ENCODE data around the gene ZNF407. TPM values are rescaled to one million over a fixed set of nuclear protein-coding genes. Genes with fewer than 3 reads are reported as not detected.
A peak's percentile ranks its signal among the peaks of the same experiment; 100 is the strongest.
"Not testable (repeated sequence)": the region's sequence is repeated elsewhere in the genome, so short reads cannot be mapped to it uniquely, and the experiment has no call there.

ZNF407 gene, protein sequence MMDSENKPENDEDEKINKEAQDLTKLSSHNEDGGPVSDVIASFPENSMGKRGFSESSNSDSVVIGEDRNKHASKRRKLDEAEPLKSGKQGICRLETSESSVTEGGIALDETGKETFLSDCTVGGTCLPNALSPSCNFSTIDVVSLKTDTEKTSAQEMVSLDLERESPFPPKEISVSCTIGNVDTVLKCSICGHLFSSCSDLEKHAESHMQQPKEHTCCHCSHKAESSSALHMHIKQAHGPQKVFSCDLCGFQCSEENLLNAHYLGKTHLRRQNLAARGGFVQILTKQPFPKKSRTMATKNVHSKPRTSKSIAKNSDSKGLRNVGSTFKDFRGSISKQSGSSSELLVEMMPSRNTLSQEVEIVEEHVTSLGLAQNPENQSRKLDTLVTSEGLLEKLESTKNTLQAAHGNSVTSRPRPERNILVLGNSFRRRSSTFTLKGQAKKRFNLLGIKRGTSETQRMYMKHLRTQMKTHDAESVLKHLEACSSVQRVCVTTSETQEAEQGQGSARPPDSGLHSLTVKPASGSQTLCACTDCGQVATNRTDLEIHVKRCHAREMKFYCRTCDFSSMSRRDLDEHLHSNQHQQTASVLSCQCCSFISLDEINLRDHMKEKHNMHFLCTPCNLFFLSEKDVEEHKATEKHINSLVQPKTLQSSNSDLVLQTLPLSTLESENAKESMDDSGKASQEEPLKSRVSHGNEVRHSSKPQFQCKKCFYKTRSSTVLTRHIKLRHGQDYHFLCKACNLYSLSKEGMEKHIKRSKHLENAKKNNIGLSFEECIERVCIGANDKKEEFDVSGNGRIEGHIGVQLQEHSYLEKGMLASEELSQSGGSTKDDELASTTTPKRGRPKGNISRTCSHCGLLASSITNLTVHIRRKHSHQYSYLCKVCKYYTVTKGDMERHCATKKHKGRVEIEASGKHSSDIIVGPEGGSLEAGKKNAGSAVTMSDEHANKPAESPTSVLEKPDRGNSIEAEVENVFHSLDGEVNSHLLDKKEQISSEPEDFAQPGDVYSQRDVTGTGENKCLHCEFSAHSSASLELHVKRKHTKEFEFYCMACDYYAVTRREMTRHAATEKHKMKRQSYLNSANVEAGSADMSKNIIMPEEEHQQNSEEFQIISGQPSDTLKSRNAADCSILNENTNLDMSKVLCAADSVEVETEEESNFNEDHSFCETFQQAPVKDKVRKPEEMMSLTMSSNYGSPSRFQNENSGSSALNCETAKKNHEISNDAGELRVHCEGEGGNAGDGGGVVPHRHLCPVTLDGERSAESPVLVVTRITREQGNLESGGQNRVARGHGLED (N-terminal part only)
- 10 to 100 TPM; 13.1 to 13.8 (median 13.4) TPM for total RNA-seq

DNA sequence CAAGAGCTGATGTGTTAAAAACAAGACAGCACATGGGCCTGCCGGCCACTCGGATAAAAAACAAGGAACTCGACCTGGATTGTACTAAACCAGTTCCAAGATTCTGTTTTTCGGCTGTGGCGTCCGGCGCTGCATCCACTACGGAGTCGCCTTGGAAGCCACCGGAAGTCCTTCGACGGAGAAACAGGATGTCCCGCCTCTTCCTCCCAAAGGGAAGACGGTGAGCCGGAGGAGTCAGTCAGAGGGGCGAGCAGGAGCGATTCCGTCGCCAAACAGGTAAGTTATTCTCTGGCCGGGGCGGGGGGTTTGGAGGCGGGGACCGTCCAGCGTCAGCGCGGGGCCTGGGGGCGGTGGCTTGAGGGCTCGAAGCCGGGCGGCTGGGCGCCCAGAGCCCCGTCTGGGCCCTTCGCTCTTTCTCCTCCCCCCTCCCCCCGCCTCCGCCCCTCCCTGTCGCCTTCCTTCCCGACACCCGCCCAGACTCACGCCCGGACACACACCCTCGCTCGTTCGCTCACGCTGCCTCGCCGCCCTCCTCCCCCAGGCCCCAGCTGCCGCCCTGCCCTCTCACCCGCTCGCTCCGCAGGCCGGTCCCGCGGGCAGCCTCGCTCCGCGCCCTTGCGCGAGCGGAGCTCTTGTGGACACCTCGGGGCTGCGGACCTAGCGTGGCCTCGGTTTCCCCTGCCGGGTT lies at the start of gene ZNF407:
ZNF407 (plus strand) TSS at position 209 of the 688 bp plus-strand sequence. CDS start 33,150 bp downstream, outside the sequence.
- no peaks in the 10 kb centered on the region for H3K9me3 Mint-ChIP-seq
- ATAC-seq (peak; percentile 85 to 87), DNase-seq (peak; percentile 77)
- peaks cover 53% of the 10 kb centered on the region for H3K4me1 Mint-ChIP-seq (ENCODE audit: low read depth)
- peak within 1 kb of the TSS; percentile 96 for H3K4me3 Mint-ChIP-seq
- peaks cover 35% of the 10 kb centered on the region for H3K36me3 Mint-ChIP-seq (ENCODE audit: insufficient read depth)
- no peaks in the 10 kb centered on the region for H3K27me3 Mint-ChIP-seq (ENCODE audit: low read depth)

DNA sequence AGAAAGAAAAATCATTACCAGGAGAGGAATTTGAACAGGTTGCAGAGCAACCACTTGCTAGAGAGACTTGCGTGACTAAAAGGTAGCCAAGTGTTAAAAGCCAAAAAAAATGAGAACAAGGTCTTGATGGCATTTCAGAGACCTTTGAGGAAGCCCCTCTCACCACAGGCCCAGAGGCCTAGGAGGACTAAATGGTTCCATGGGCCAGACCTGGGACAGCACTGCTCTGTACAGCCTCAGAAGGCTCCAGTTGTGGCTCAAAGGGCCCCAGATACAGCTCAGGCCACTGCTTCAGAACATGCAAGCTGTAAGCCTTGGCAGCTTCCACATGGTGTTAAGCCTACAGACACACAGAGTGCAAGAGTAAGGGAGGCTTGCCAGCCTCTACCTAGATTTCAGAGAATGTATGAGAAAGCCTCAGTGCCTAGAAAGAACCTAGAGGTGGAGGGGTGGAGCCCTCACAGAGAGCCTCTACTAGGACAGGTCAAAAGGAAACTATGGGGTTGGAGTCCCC lies 48.0 kb upstream of the ZNF407 start:
- Mint-ChIP-seq H3K9me3 (peaks cover 6% of the 10 kb centered on the region), H3K36me3 (ENCODE audit: insufficient read depth) (no peaks in the 10 kb centered on the region), H3K4me1 (ENCODE audit: low read depth) (no peaks in the 10 kb centered on the region), H3K4me3 (no peak overlapping the region), H3K27me3 (ENCODE audit: low read depth) (peaks cover 8% of the 10 kb centered on the region)
- ATAC-seq = no peak
- DNase-seq = no peak

DNA sequence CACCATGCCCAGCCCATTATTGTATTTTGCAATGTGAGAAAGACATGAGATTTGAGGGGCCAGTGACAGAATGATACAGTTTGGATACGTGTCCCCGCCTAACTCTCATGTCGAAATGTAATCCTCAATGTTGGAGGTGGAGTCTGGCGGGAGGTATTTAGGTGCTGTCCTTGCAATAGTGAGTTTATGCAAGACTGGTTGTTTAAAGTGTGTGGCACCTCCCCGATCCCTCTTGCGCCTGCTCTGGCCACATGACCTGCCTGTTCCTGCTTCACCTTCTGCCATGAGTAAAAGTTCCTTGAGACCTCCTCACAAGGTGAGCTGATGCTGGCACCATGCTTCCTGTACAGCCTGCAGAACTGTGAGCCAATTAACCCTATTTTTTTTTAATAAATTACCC lies 46.8 kb upstream of the ZNF407 start:
- no peak overlapping the region for H3K4me3 Mint-ChIP-seq
- no peak for ATAC-seq
- H3K36me3 Mint-ChIP-seq (ENCODE audit: insufficient read depth) = no peaks in the 10 kb centered on the region
- DNase-seq = no peak
- H3K9me3 Mint-ChIP-seq = peaks cover 6% of the 10 kb centered on the region
- H3K4me1 Mint-ChIP-seq (ENCODE audit: low read depth) = no peaks in the 10 kb centered on the region
- H3K27me3 Mint-ChIP-seq (ENCODE audit: low read depth) = peaks cover 8% of the 10 kb centered on the region

DNA sequence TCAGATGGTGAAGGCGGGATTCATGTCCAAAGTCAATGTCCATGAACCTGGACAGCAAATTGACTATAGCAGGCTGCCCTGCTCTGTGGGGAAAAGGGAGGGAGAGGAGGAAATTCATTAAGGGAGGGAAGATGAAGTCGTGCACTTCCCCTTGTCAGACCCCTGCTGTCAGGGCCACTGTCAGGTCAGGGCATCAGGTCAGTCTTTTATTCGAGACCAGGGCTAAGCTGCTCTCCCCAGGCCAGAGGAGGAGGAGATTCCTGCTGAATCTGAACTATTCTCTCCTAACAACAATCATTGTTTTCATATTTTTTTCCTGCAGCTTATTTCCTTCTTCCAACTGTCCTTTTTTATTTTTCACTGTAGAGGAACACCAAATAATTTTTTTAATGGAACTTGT lies 46.2 kb upstream of the ZNF407 start:
- Mint-ChIP-seq H3K36me3 (ENCODE audit: insufficient read depth) (no peaks in the 10 kb centered on the region), H3K9me3 (peaks cover 6% of the 10 kb centered on the region), H3K4me1 (ENCODE audit: low read depth) (no peaks in the 10 kb centered on the region), H3K4me3 (no peak overlapping the region), H3K27me3 (ENCODE audit: low read depth) (peaks cover 13% of the 10 kb centered on the region)
- no peak for DNase-seq
- no peak for ATAC-seq

DNA sequence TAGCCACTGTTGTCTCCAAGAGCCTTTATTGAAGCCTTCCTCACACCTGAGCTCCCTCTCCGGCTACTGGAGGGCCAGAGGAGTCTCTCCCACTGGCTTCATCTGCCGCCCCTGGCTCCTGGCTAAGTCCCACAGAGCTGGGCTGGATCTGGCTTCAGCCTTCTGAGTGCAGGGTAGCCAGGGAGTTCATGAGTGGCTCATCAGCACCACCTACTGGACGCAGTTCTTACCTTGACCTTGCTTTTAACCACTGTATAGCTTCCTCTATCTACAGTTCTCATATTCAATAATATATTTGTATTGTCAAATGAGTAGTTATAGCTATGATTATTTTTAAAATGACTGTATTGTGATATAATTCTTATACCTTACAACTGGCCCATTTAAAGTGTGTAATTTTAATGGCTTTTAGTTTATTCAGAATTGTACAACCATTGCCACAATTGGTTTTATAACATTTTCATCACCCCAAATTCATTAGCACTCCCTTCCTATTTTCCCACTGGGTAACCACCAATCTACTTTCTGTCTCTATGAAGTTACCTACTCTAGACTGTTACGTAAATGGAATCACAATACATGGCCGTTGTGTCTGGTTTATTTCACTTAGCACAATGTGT lies 45.6 kb upstream of the ZNF407 start:
- DNase-seq = peak; percentile 72
- H3K36me3 Mint-ChIP-seq (ENCODE audit: insufficient read depth) = no peaks in the 10 kb centered on the region
- ATAC-seq = peak; percentile 92 to 98
- peaks cover 6% of the 10 kb centered on the region for H3K9me3 Mint-ChIP-seq
- H3K4me3 Mint-ChIP-seq = no peak overlapping the region
- peaks cover 14% of the 10 kb centered on the region for H3K27me3 Mint-ChIP-seq (ENCODE audit: low read depth)
- H3K4me1 Mint-ChIP-seq (ENCODE audit: low read depth) = no peaks in the 10 kb centered on the region

DNA sequence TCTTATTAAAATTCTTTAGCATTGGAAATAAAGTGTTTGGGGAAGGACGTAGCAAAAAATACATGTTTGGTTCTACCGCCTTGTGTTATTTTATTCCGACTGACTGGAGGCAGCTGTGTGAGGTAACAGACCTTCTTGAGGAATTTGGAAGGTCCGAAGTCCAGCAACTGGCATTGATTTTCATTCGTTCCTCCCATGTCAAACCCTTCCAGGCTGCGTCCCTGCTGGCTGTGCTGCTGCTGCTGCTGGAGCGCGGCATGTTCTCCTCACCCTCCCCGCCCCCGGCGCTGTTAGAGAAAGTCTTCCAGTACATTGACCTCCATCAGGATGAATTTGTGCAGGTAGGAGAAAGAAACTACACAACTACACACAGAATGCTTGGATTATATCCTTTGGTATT lies 41.5 kb upstream of the ZNF407 start:
- Mint-ChIP-seq H3K36me3 (ENCODE audit: insufficient read depth) (no peaks in the 10 kb centered on the region), H3K27me3 (ENCODE audit: low read depth) (peaks cover 25% of the 10 kb centered on the region), H3K4me1 (ENCODE audit: low read depth) (no peaks in the 10 kb centered on the region), H3K9me3 (no peaks in the 10 kb centered on the region), H3K4me3 (no peak overlapping the region)
- ATAC-seq (no peak), DNase-seq (no peak)

DNA sequence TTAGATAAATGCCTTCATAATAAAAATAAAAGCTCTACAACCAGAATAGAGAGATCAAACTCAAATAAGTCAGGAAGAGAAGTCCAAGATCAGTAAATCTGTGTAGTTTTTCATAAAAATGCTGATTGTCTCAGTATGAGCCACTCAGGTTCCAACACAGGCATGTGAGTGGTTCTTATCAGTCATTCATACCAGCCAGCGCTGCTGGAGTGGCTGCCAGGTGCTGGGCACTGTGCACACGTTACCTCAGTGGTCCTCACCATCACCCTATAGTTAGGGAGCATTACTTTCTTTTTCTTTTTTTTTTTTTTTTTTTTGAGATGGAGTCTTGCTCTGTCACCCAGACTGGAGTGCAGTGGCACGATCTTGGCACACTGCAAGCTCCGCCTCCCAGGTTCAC lies 39.6 kb upstream of the ZNF407 start:
- no peaks in the 10 kb centered on the region for H3K9me3 Mint-ChIP-seq
- no peaks in the 10 kb centered on the region for H3K4me1 Mint-ChIP-seq (ENCODE audit: low read depth)
- DNase-seq = no peak
- no peaks in the 10 kb centered on the region for H3K36me3 Mint-ChIP-seq (ENCODE audit: insufficient read depth)
- ATAC-seq = no peak
- no peak overlapping the region for H3K4me3 Mint-ChIP-seq
- H3K27me3 Mint-ChIP-seq (ENCODE audit: low read depth) = peaks cover 23% of the 10 kb centered on the region

DNA sequence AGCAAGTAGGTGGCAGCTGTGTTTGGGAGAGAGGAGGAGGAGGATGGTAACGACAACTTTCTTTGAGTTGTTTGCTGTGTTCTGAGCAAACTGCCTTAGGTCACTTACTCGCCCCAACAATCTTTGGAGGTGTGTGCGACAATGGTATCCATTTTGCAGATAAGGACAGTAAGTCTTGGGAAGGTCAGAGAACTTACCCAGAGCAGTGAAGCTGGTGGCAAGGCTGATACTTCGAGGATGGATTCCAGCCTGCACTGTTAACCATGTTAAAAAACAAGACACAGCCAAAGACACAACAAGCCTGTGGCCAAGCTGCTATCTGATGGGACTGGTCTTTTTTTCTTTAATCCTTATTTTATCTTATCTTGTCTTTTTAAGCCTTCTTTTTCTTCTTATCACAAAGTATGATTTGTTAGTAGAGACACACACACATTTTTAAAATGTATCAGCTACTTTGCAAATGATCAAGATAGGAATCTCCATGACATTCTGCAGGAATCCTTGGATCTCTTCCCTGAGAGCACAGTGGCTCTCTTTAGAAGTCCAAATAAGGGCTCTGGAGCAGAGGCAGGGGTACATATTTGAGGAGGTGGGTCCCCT lies 35.4 kb upstream of the ZNF407 start:
- Mint-ChIP-seq H3K27me3 (ENCODE audit: low read depth) (peaks cover 14% of the 10 kb centered on the region), H3K9me3 (peaks cover 4% of the 10 kb centered on the region), H3K36me3 (ENCODE audit: insufficient read depth) (peaks cover 2% of the 10 kb centered on the region), H3K4me3 (no peak overlapping the region), H3K4me1 (ENCODE audit: low read depth) (no peaks in the 10 kb centered on the region)
- no peak for DNase-seq
- ATAC-seq = no peak

DNA sequence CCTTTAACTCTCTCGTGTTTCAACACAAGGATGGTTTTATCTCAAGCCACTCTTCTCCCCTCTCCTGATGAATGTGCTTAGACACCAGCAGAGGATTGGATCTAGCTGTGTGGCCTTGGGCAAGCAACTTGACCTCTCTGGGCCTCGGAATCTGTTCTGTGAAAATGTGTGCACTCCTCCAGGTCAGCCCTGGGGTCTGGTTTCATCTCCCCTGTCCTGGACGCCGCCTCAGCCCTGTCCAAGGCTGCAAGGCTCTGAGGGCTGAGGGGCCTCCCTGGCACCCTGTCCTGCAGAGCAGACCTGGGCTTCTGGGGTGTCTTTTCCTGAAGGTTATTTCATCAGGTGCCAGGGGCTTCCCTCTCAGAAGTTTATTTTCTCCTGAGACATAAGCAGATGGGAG lies 34.9 kb upstream of the ZNF407 start:
- Mint-ChIP-seq H3K9me3 (peaks cover 4% of the 10 kb centered on the region), H3K27me3 (ENCODE audit: low read depth) (peaks cover 12% of the 10 kb centered on the region), H3K36me3 (ENCODE audit: insufficient read depth) (peaks cover 2% of the 10 kb centered on the region), H3K4me1 (ENCODE audit: low read depth) (no peaks in the 10 kb centered on the region), H3K4me3 (no peak overlapping the region)
- DNase-seq (no peak), ATAC-seq (no peak)

DNA sequence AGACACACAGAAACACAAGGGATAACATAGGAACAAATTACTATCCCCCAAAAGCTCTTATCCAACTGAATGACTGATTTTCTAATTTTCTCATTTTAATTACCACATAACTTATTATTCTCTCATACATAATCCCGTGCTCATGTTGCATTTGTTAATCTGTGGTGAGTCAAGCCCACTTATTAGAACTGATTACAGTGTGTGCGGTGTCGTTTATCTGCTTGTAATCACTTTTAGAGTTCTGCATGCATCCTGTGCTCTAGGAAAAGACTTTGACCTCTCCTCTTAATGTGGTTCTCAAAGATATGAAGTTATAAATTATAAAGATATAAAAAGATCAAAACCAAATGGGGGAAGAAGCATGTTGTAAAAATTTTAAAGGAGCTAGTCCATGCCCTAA lies 33.7 kb upstream of the ZNF407 start:
- peaks cover 2% of the 10 kb centered on the region for H3K36me3 Mint-ChIP-seq (ENCODE audit: insufficient read depth)
- peaks cover 18% of the 10 kb centered on the region for H3K27me3 Mint-ChIP-seq (ENCODE audit: low read depth)
- no peaks in the 10 kb centered on the region for H3K4me1 Mint-ChIP-seq (ENCODE audit: low read depth)
- H3K4me3 Mint-ChIP-seq = no peak overlapping the region
- DNase-seq = no peak
- peaks cover 4% of the 10 kb centered on the region for H3K9me3 Mint-ChIP-seq
- no peak for ATAC-seq

DNA sequence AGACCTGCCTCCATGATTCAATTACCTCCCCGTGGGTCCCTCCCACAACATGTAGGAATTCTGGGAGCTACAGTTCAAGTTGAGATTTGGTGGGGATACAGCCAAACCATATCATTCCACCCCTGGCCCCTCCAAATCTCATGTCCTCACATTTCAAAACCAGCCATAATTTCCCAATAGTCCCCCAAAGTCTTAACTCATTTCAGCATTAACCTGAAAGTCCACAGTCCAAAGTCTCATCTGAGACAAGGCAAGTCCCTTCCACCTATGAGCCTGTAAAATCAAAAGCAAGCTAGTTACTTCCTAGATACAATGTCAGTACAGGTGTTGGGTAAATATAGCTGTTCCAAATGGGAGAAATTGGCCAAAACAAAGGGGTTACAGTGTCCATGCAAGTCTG lies 32.5 kb upstream of the ZNF407 start:
- not testable (repeated sequence) for H3K36me3 Mint-ChIP-seq (ENCODE audit: insufficient read depth); DNase-seq; H3K4me1 Mint-ChIP-seq (ENCODE audit: low read depth); H3K4me3 Mint-ChIP-seq; ATAC-seq; H3K9me3 Mint-ChIP-seq
- H3K27me3 Mint-ChIP-seq (ENCODE audit: low read depth) = peaks cover 18% of the 10 kb centered on the region

DNA sequence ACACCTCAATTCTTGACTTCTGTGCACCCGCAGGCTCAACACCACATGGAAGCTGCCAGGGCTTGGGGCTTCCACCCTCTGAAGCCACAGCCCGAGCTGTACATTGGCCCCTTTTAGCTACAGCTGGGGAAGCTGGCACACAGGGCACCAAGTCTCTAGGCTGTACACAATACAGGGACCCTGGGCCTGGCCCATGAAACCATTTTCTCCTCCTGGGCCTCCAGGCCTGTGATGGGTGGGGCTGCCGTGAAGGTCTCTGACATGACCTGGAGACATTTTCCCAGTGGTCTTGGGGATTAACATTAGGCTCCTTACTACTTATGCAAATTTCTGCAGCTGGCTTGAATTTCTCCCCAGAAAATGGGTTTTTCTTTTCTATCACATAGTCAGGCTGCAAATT lies 31.7 kb upstream of the ZNF407 start:
- H3K27me3 Mint-ChIP-seq (ENCODE audit: low read depth) = peaks cover 18% of the 10 kb centered on the region
- ATAC-seq; H3K4me1 Mint-ChIP-seq (ENCODE audit: low read depth); DNase-seq; H3K36me3 Mint-ChIP-seq (ENCODE audit: insufficient read depth); H3K9me3 Mint-ChIP-seq; H3K4me3 Mint-ChIP-seq: not testable (repeated sequence)

DNA sequence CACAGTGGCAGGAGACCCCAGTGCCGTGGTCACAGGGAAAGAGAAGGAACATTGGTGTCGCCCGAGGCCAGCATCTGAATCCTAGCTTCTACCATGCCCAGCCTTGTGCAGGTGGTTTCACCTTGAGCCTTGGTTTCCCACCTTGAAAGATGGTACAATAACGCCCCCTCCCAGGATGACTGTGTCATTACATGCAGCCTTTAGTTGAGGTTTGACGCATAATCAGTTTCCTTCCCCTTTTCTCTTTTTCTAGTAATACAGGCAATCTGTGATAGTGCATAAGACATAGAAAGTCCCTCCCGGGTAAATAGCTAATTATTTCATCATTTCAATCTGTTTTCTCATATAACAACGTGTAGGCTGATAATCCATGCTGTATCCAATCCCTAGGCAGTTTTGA lies 29.8 kb upstream of the ZNF407 start:
- H3K27me3 Mint-ChIP-seq (ENCODE audit: low read depth) = peaks cover 21% of the 10 kb centered on the region
- ATAC-seq (no peak), DNase-seq (no peak)
- peaks cover 2% of the 10 kb centered on the region for H3K36me3 Mint-ChIP-seq (ENCODE audit: insufficient read depth)
- H3K4me3 Mint-ChIP-seq = no peak overlapping the region
- H3K9me3 Mint-ChIP-seq = peaks cover 4% of the 10 kb centered on the region
- H3K4me1 Mint-ChIP-seq (ENCODE audit: low read depth) = no peaks in the 10 kb centered on the region
